H1 (cell line): Measurements from ENCODE around the gene FRS2. TPM values are rescaled to one million over a fixed set of nuclear protein-coding genes. Genes with fewer than 3 reads are reported as not detected.

Experiments used
- CTCF ChIA-PET: fragments of 300-600 bp; sonication (Branson Sonifier 250); formaldehyde crosslinking; loops from one replicate; lab custom pipeline; 2021; ENCODE audit not compliant: partially characterized antibody; lab: Charles Lee
- POLR2A ChIA-PET: fragments of 300-600 bp; sonication (Branson Sonifier 250); formaldehyde crosslinking; loops from one replicate; lab custom pipeline; 2021; ENCODE audit warnings: inconsistent platforms; ENCODE audit not compliant: partially characterized antibody; lab: Charles Lee
- DNase-seq, 2 experiments: peaks; one replicate each; pipeline versions ENCODE4 v3.0.0 to v3.0.0-alpha.2; 2010 to 2022; ENCODE audit warnings: low spot score in 2 of 2, low read depth in 1 of 2, mixed read lengths in 1 of 2
- FAIRE-seq: peaks from 2 replicates; lab custom pipeline; 2011; peaks lifted over from hg19 to GRCh38; lab: Jason Lieb, UNC
- H2AFZ ChIP-seq: 2 replicates; pipeline ENCODE4 v1.8.1; 2012; ENCODE audit warnings: low read length, inconsistent platforms
- H2AK5ac ChIP-seq: 2 replicates; pipeline ENCODE4 v1.6.1; 2013; ENCODE audit warnings: low read depth, low read length
- H2BK120ac ChIP-seq: replicated peaks from 2 replicates; pipeline ENCODE3; 2013; ENCODE audit warnings: low read depth, low read length, inconsistent platforms
- H2BK12ac ChIP-seq: 2 replicates; pipeline ENCODE4 v1.6.1; 2013; ENCODE audit warnings: low read depth, low read length
- H2BK15ac ChIP-seq: 2 replicates; pipeline ENCODE4 v1.6.1; 2013; ENCODE audit warnings: low read length
- H2BK20ac ChIP-seq: 2 replicates; pipeline ENCODE4 v1.6.1; 2013; ENCODE audit warnings: low read length
- H2BK5ac ChIP-seq: 2 replicates; pipeline ENCODE4 v1.6.1; 2013; ENCODE audit warnings: low read depth, low read length
- H3K14ac ChIP-seq: 2 replicates; pipeline ENCODE4 v1.6.1; 2013; ENCODE audit warnings: inconsistent platforms; ENCODE audit not compliant: insufficient read length
- H3K18ac ChIP-seq: 2 replicates; pipeline ENCODE4 v1.6.1; 2013; ENCODE audit warnings: low read length; ENCODE audit errors: extremely low read depth
- H3K23ac ChIP-seq: 2 replicates; pipeline ENCODE4 v1.6.1; 2013; ENCODE audit warnings: inconsistent platforms; ENCODE audit not compliant: insufficient read length
- H3K23me2 ChIP-seq: 2 replicates; pipeline ENCODE4 v1.6.1; 2013; ENCODE audit warnings: low read depth, low read length
- H3K27ac ChIP-seq: 2 replicates; pipeline ENCODE4 v1.6.1; 2011; ENCODE audit warnings: low read depth, low read length, inconsistent platforms
- H3K27me3 ChIP-seq, 4 experiments: replicated peaks in 1 of 4; 1 replicate in 1 of 4; 2 replicates in 3 of 4; pipeline versions ENCODE4 v1.6.1 to v1.8.1; 2011 to 2013; ENCODE audit warnings: low read length in 3 of 4, mild to moderate bottlenecking in 3 of 4, inconsistent platforms in 2 of 4, mixed read lengths in 2 of 4, moderate library complexity in 1 of 4; ENCODE audit not compliant: control insufficient read depth in 3 of 4, insufficient read depth in 3 of 4; ENCODE audit errors: extremely low read depth in 1 of 4
- H3K36me3 ChIP-seq, 4 experiments: 2 replicates each; pipeline versions ENCODE4 v1.6.1 to v1.8.1; 2011 to 2013; ENCODE audit warnings: mild to moderate bottlenecking in 4 of 4, low read length in 3 of 4, moderate library complexity in 2 of 4, control low read depth in 1 of 4, inconsistent platforms in 1 of 4; ENCODE audit not compliant: insufficient read depth in 4 of 4, control insufficient read depth in 2 of 4
- H3K4ac ChIP-seq: replicated peaks from 2 replicates; pipeline ENCODE3; 2013; ENCODE audit warnings: low read length, low read depth, mixed read lengths, inconsistent platforms; ENCODE audit not compliant: insufficient read length
- H3K4me1 ChIP-seq, 4 experiments: replicated peaks in 1 of 4; 1 replicate in 1 of 4; 2 replicates in 3 of 4; pipeline versions ENCODE4 v1.6.1 to v1.8.1; 2011 to 2013; ENCODE audit warnings: low read length in 3 of 4, inconsistent platforms in 2 of 4, mixed read lengths in 1 of 4; ENCODE audit not compliant: insufficient read depth in 4 of 4, control insufficient read depth in 3 of 4
- H3K4me2 ChIP-seq, 2 experiments: 2 replicates each; pipeline versions ENCODE4 v1.6.1 to v1.8.1; 2011 to 2013; ENCODE audit warnings: low read depth in 2 of 2, low read length in 2 of 2, control low read depth in 1 of 2, inconsistent platforms in 1 of 2, mild to moderate bottlenecking in 1 of 2; ENCODE audit not compliant: insufficient read depth in 1 of 2
- H3K4me3 ChIP-seq, 4 experiments: fragments of 200-600, 300-600 bp in 1 of 4; sonication (generic), shearing (Covaris generic), sonication (Bioruptor Twin) in 1 of 4; 2 replicates each; pipeline versions ENCODE4 v1.5.1 to v1.8.1; 2011 to 2016; ENCODE audit warnings: low read length in 4 of 4, low read depth in 3 of 4, control low read depth in 2 of 4, inconsistent platforms in 2 of 4, mild to moderate bottlenecking in 2 of 4, mixed read lengths in 1 of 4, moderate library complexity in 1 of 4; ENCODE audit not compliant: insufficient read depth in 2 of 4; ENCODE audit errors: extremely low read depth in 1 of 4
- H3K56ac ChIP-seq: replicated peaks from 2 replicates; pipeline ENCODE3; 2013; ENCODE audit warnings: low read depth, mild to moderate bottlenecking, mixed read lengths, low read length, inconsistent platforms; ENCODE audit not compliant: insufficient read length
- H3K79me1 ChIP-seq: 2 replicates; pipeline ENCODE4 v1.6.1; 2013; ENCODE audit warnings: low read depth, low read length, control low read depth
- H3K79me2 ChIP-seq, 2 experiments: 2 replicates each; pipeline versions ENCODE4 v1.6.1 to v1.8.1; 2012 to 2013; ENCODE audit warnings: low read length in 2 of 2, mild to moderate bottlenecking in 2 of 2, inconsistent platforms in 1 of 2; ENCODE audit not compliant: insufficient read depth in 2 of 2, control insufficient read depth in 1 of 2
- H3K9ac ChIP-seq, 4 experiments: replicated peaks in 1 of 4; 1 replicate in 1 of 4; 2 replicates in 3 of 4; pipeline versions ENCODE4 v1.6.1 to v1.8.1; 2011 to 2013; ENCODE audit warnings: low read depth in 3 of 4, low read length in 3 of 4, control low read depth in 2 of 4, mild to moderate bottlenecking in 2 of 4, moderate library complexity in 2 of 4, inconsistent platforms in 1 of 4; ENCODE audit errors: extremely low read depth in 1 of 4
- H3K9me3 ChIP-seq, 2 experiments: 2 replicates each; pipeline versions ENCODE4 v1.6.1 to v1.8.1; 2012 to 2013; ENCODE audit warnings: mild to moderate bottlenecking in 2 of 2, moderate library complexity in 2 of 2, control low read depth in 1 of 2, inconsistent platforms in 1 of 2, low read depth in 1 of 2, low read length in 1 of 2, mixed read lengths in 1 of 2; ENCODE audit not compliant: insufficient read depth in 2 of 2
- H4K20me1 ChIP-seq, 2 experiments: replicated peaks in 1 of 2; 2 replicates each; pipeline versions ENCODE3 to v1.8.1; 2011 to 2013; ENCODE audit warnings: inconsistent platforms in 2 of 2, low read length in 2 of 2, mild to moderate bottlenecking in 1 of 2; ENCODE audit not compliant: insufficient read depth in 2 of 2, control insufficient read depth in 1 of 2
- H4K5ac ChIP-seq: 2 replicates; pipeline ENCODE4 v1.6.1; 2013; ENCODE audit warnings: low read length, low read depth, mixed read lengths, inconsistent platforms; ENCODE audit not compliant: insufficient read length
- H4K8ac ChIP-seq: 2 replicates; pipeline ENCODE4 v1.8.0; 2013; ENCODE audit warnings: mild to moderate bottlenecking, moderate library complexity, low read length, inconsistent platforms; ENCODE audit not compliant: insufficient read depth; ENCODE audit errors: extremely low read depth
- H4K91ac ChIP-seq: replicated peaks from 2 replicates; pipeline ENCODE3; 2013; ENCODE audit warnings: low read length, mixed read lengths, inconsistent platforms; ENCODE audit not compliant: insufficient read length
- CBX8 ChIP-seq: fragments of 300-800, 300-1000 bp; sonication (generic); IDR thresholded peaks from 2 replicates; pipeline ENCODE4 v1.7.1; 2016; ENCODE audit warnings: low read depth, low read length, borderline replicate concordance
- CEBPB ChIP-seq: IDR thresholded peaks from 2 replicates; pipeline ENCODE4 v1.6.1; 2012; ENCODE audit warnings: low read depth, low read length
- CTCF ChIP-seq, 3 experiments: IDR thresholded peaks; 1 replicate in 2 of 3; 2 replicates in 1 of 3; pipeline versions ENCODE4 v1.5.1 to v1.6.1; 2011; ENCODE audit warnings: low read length in 3 of 3, mild to moderate bottlenecking in 3 of 3, inconsistent platforms in 2 of 3, low read depth in 1 of 3, moderate library complexity in 1 of 3; ENCODE audit not compliant: insufficient read depth in 1 of 3; ENCODE audit errors: control extremely low read depth in 1 of 3
- RAD21 ChIP-seq, 2 experiments: IDR thresholded peaks in 1 of 2; conservative IDR thresholded peaks in 1 of 2; 2 replicates each; pipeline ENCODE4 v1.6.1; 2011; ENCODE audit warnings: low read depth in 2 of 2, low read length in 2 of 2, improper control_type of control experiment in 1 of 2, inconsistent platforms in 1 of 2, mild to moderate bottlenecking in 1 of 2, moderate library complexity in 1 of 2
- SIRT6 ChIP-seq: IDR thresholded peaks from one replicate; pipeline ENCODE4 v1.7.1; 2012; ENCODE audit warnings: low read length, inconsistent platforms
- SRF ChIP-seq: IDR thresholded peaks from 2 replicates; pipeline ENCODE4 v1.6.1; 2011; ENCODE audit warnings: mild to moderate bottlenecking, low read depth, low read length, moderate library complexity
- TAF7 ChIP-seq: optimal IDR thresholded peaks from 2 replicates; pipeline ENCODE3; 2011; ENCODE audit warnings: low read depth, mild to moderate bottlenecking, inconsistent platforms, low read length, moderate library complexity, borderline replicate concordance
- WGBS, 2 experiments: shearing (Covaris generic) in 1 of 2; methylation state at CpG; one replicate each; pipeline versions ENCODE4 v1.1.6 to v1.1.7; 2013 to 2015; ENCODE audit warnings: low lambda C conversion rate in 2 of 2, mixed read lengths in 2 of 2, inconsistent platforms in 1 of 2, low coverage in 1 of 2, missing lambda C conversion rate in 1 of 2; ENCODE audit not compliant: insufficient replicate concordance in 2 of 2, insufficient coverage in 1 of 2, insufficient read length in 1 of 2; ENCODE audit errors: extremely low coverage in 1 of 2, missing lambda C conversion rate in 1 of 2; 5-methylcytosine and 5-hydroxymethylcytosine counted together
- polyA plus RNA-seq, 7 experiments: library from polyadenylated mRNA; depleted of rRNA in 3 of 7; stranded (reverse) in 5 of 7; unstranded in 2 of 7; fragments of >200 nt in 5 of 7; fragments of 200-250 nt in 2 of 7; gene quantifications; 1 replicate in 5 of 7; 2 replicates in 1 of 7; 4 replicates in 1 of 7; pipeline versions ENCODE4 v1.2.1 to v1.2.3, GENCODE V29; 2011 to 2013; ENCODE audit warnings: missing spikeins in 2 of 7, mixed read lengths in 2 of 7
- total RNA-seq: library from RNA; stranded (reverse); fragmentation: NEBNext Ultra II Directional; extraction: Animal tissue kit (Norgen Biotek cat#: 25700); gene quantifications from 2 replicates; pipeline ENCODE4 v1.2.1, GENCODE V29; 2021

The FRS2 gene
- total and polyA plus RNA-seq, 2 of the 8 experiments (the other 6 are each of a cell fraction or from before 2014, with no cell fraction given) = 10.3 to 35.8 TPM

- no peak overlapping the region for H3K4ac ChIP-seq
- no peak overlapping the region for H3K18ac ChIP-seq
- H2AK5ac ChIP-seq = no peak overlapping the region
- H2BK20ac ChIP-seq = no peak overlapping the region
- ChIA-PET POLR2A (interaction anchor here (0.7 to 2.3 kb wide), 5 partner anchors 9 to 212 kb away, joined by 3 to 11 read pairs (median 8); partner anchors contain the start of gene CCT2), CTCF (interaction anchor here (0.6 to 8.7 kb wide), 45 partner anchors 9 to 283 kb away, joined by 3 to 69 read pairs (median 6); partner anchors contain the start of genes CCT2, FRS2 and LYZ)
- H2AFZ ChIP-seq = no peak overlapping the region
- no peak overlapping the region for H2BK5ac ChIP-seq
- peaks cover 14 to 36% (median 29%) of the 10 kb centered on the region in 4 experiments for H3K36me3 ChIP-seq
- no peaks in the 10 kb centered on the region for H3K9me3 ChIP-seq
- H3K27me3 ChIP-seq = peaks cover 0 to 1% (median 0%) of the 10 kb centered on the region in 4 experiments; a peak in 1 of 7 replicates
- WGBS, 2 experiments = 60% methylated on average over 6 of the region's 6 CpGs; no CpG with 5 or more reads in 1 of the 2 experiments
- no peak overlapping the region for H2BK12ac ChIP-seq
- H4K91ac ChIP-seq = no peak overlapping the region
- H3K14ac ChIP-seq = no peak overlapping the region
- DNase-seq = peak in 1 of 2 experiments; percentile 63
- H2BK120ac ChIP-seq = no peak overlapping the region
- H3K23me2 ChIP-seq = no peaks in the 10 kb centered on the region
- no peak overlapping the region for H3K9ac ChIP-seq
- TF ChIP-seq SIRT6 (no peak), CTCF (IDR thresholded peaks at IDR 0.05; ENCODE audit: control extremely low read depth in 1 of 3, insufficient read depth in 1 of 3, low read depth in 1 of 3, low read length in 3 of 3) (peak in 2 of 3 experiments; percentile 72 to 76; a peak in 3 of 4 replicates), CBX8 (no peak), CEBPB (no peak), TAF7 (no peak), SRF (no peak), RAD21 (IDR thresholded peaks at IDR 0.05 in 1 of 2, conservative IDR thresholded peaks at IDR 0.05 in 1 of 2; ENCODE audit: low read depth in 2 of 2, low read length in 2 of 2) (peak; percentile 79)
- TF ChIP-seq, all 59 proteins: peak for 2
- H3K79me2 ChIP-seq = no peaks in the 10 kb centered on the region
- H3K23ac ChIP-seq = no peak overlapping the region
- FAIRE-seq = peak; percentile 72
- H4K5ac ChIP-seq = no peak overlapping the region
- H3K79me1 ChIP-seq = no peaks in the 10 kb centered on the region
- no peak overlapping the region for H3K4me2 ChIP-seq
- H3K56ac ChIP-seq = no peak overlapping the region
- H3K4me3 ChIP-seq = no peak overlapping the region
- no peak overlapping the region for H4K8ac ChIP-seq
- H3K4me1 ChIP-seq = no peaks in the 10 kb centered on the region
- no peak overlapping the region for H3K27ac ChIP-seq
- no peak overlapping the region for H2BK15ac ChIP-seq
- peaks cover 2% of the 10 kb centered on the region in 2 experiments for H4K20me1 ChIP-seq
Observed at GRCh38 chr12:69570545-69571399, 100.6 kb downstream of the FRS2 start.
